Fibroblast of lung (primary cell): ENCODE results near the gene CCDC138. TPM values are rescaled to one million over a fixed set of nuclear protein-coding genes. Genes with fewer than 3 reads are reported as not detected.

Experiments
- DNase-seq, 2 donors: peaks; one replicate each; pipeline versions ENCODE4 v3.0.0 to v3.0.0-alpha.2; 2010; ENCODE audit warnings: low read depth in 2 of 2
- H2AFZ ChIP-seq: 2 replicates; pipeline ENCODE4 v1.5.1; 2012; ENCODE audit warnings: low read length, control low read depth, inconsistent platforms
- H3K27ac ChIP-seq: 2 replicates; pipeline ENCODE4 v1.5.1; 2011; ENCODE audit warnings: low read length, control low read depth; ENCODE audit not compliant: insufficient read depth
- H3K27me3 ChIP-seq: 2 replicates; pipeline ENCODE4 v1.5.1; 2011; ENCODE audit warnings: mild to moderate bottlenecking, low read length; ENCODE audit not compliant: control insufficient read depth, insufficient read depth
- H3K36me3 ChIP-seq: 2 replicates; pipeline ENCODE4 v1.5.1; 2011; ENCODE audit warnings: low read length; ENCODE audit not compliant: control insufficient read depth, insufficient read depth
- H3K4me1 ChIP-seq: 2 replicates; pipeline ENCODE4 v1.5.1; 2011; ENCODE audit warnings: low read length; ENCODE audit not compliant: control insufficient read depth, insufficient read depth; ENCODE audit errors: extremely low read depth
- H3K4me2 ChIP-seq: 2 replicates; pipeline ENCODE4 v1.5.1; 2011; ENCODE audit warnings: low read length, control low read depth; ENCODE audit not compliant: insufficient read depth; ENCODE audit errors: extremely low read depth
- H3K4me3 ChIP-seq, 4 experiments: fragments of 200-600 bp in 1 of 4; sonication (generic) in 1 of 4; replicated peaks in 1 of 4; 2 replicates each; pipeline ENCODE4 v1.5.1; 2011 to 2016; ENCODE audit warnings: low read length in 4 of 4, low read depth in 3 of 4, mild to moderate bottlenecking in 3 of 4, control low read depth in 2 of 4, inconsistent platforms in 1 of 4, mixed read lengths in 1 of 4; ENCODE audit not compliant: insufficient read depth in 1 of 4; ENCODE audit errors: control extremely low read depth in 1 of 4
- H3K79me2 ChIP-seq: 2 replicates; pipeline ENCODE4 v1.5.1; 2012; ENCODE audit warnings: mild to moderate bottlenecking, low read length, inconsistent platforms; ENCODE audit not compliant: control insufficient read depth, insufficient read depth
- H3K9ac ChIP-seq: 2 replicates; pipeline ENCODE4 v1.5.1; 2011; ENCODE audit warnings: mild to moderate bottlenecking, low read length, control low read depth; ENCODE audit not compliant: insufficient read depth
- H3K9me3 ChIP-seq: 2 replicates; pipeline ENCODE4 v1.5.1; 2012; ENCODE audit warnings: low read depth, low read length; ENCODE audit not compliant: control insufficient read depth, insufficient read depth
- H4K20me1 ChIP-seq: 2 replicates; pipeline ENCODE4 v1.5.1; 2011; ENCODE audit warnings: low read length; ENCODE audit not compliant: control insufficient read depth, insufficient read depth; ENCODE audit errors: extremely low read depth
- EZH2 ChIP-seq: IDR thresholded peaks from 2 replicates; pipeline ENCODE4 v1.5.1; 2012; ENCODE audit warnings: low read length, control low read depth, mild to moderate bottlenecking; ENCODE audit errors: missing control alignments
- polyA plus RNA-seq, 2 donors: library from polyadenylated mRNA; depleted of rRNA in 1 of 2; stranded (reverse) in 1 of 2; unstranded in 1 of 2; fragments of >200 nt; gene quantifications; 2 replicates each; pipeline ENCODE4 v1.2.1, GENCODE V29; 2011 to 2012; ENCODE audit warnings: missing spikeins in 1 of 2
- total RNA-seq: library from RNA; depleted of rRNA; stranded (reverse); fragments of >200 nt; gene quantifications from 2 replicates; pipeline ENCODE4 v1.2.1, GENCODE V29; 2014
- TF ChIP-seq, protein P1 (sequence below), 2 donors: IDR thresholded peaks in 1 of 2; conservative IDR thresholded peaks in 1 of 2; 1 replicate in 1 of 2; 2 replicates in 1 of 2; pipeline ENCODE4 v1.5.1; 2011 to 2012; ENCODE audit warnings: low read length in 2 of 2, control low read depth in 1 of 2, inconsistent platforms in 1 of 2, low read depth in 1 of 2, mild to moderate bottlenecking in 1 of 2

CCDC138 gene
- total and polyA plus RNA-seq, 2 donors (not counting 1 experiment from before 2014, with no cell fraction given) = 1.7 to 3.3 TPM

DNA sequence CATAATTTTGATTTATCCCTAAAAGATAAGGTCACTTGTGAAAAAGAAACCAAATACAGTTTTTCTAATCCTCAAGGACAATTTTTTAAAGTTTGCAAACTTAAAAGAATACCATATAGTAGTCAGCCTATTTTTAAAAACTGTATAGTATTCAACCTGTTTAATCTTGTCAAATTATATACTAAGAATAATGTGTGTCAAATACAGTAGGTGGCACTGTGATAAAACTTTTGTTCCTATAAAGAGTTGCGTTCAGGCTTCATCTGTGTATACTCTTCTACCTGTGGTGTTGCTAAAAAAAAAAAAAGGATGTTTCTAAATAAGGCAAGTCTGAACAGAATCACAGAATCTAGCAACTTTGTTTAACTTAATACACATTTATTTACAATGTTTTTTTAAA is 68.6 kb downstream of the CCDC138 start:
- no peak overlapping the region for H3K4me2 ChIP-seq
- no peaks in the 10 kb centered on the region for H3K27me3 ChIP-seq
- no peaks in the 10 kb centered on the region for H4K20me1 ChIP-seq
- no peaks in the 10 kb centered on the region for H3K36me3 ChIP-seq
- no peaks in the 10 kb centered on the region for H3K4me1 ChIP-seq
- H3K27ac ChIP-seq = no peak overlapping the region
- H3K9ac ChIP-seq = no peak overlapping the region
- H3K79me2 ChIP-seq = no peaks in the 10 kb centered on the region
- H3K4me3 ChIP-seq = no peak overlapping the region
- TF ChIP-seq, protein P1, sequence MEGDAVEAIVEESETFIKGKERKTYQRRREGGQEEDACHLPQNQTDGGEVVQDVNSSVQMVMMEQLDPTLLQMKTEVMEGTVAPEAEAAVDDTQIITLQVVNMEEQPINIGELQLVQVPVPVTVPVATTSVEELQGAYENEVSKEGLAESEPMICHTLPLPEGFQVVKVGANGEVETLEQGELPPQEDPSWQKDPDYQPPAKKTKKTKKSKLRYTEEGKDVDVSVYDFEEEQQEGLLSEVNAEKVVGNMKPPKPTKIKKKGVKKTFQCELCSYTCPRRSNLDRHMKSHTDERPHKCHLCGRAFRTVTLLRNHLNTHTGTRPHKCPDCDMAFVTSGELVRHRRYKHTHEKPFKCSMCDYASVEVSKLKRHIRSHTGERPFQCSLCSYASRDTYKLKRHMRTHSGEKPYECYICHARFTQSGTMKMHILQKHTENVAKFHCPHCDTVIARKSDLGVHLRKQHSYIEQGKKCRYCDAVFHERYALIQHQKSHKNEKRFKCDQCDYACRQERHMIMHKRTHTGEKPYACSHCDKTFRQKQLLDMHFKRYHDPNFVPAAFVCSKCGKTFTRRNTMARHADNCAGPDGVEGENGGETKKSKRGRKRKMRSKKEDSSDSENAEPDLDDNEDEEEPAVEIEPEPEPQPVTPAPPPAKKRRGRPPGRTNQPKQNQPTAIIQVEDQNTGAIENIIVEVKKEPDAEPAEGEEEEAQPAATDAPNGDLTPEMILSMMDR (conservative IDR thresholded peaks at IDR 0.05 in 1 of 2, IDR thresholded peaks at IDR 0.05 in 1 of 2; ENCODE audit: low read depth in 1 of 2, low read length in 2 of 2) = peak in 1 of 2 donors; percentile 7
- no peak for TF ChIP-seq EZH2
- H3K9me3 ChIP-seq = no peaks in the 10 kb centered on the region
- H2AFZ ChIP-seq = no peak overlapping the region
- peak; percentile 3 to 23 for DNase-seq

DNA sequence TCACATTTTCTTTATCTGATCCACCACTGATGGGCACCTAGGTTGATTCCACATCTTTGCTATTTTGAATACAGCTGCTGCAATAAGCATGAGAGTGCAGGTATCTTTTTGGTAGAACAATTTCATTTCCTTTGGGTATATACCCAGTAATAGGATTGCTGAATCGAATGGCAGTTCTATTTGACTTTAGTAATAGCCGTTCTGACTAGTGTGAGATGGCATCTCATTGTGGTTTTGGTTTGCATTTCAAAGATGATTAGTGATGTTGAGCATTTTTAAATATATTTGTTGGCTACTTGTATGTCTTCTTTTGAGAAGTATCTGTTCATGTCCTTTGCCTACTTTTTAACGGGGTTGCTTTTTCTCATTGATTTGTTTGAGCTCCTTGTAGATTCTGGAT is 72.3 kb downstream of the CCDC138 start:
- DNase-seq = peak in 1 of 2 donors; percentile 62

DNA sequence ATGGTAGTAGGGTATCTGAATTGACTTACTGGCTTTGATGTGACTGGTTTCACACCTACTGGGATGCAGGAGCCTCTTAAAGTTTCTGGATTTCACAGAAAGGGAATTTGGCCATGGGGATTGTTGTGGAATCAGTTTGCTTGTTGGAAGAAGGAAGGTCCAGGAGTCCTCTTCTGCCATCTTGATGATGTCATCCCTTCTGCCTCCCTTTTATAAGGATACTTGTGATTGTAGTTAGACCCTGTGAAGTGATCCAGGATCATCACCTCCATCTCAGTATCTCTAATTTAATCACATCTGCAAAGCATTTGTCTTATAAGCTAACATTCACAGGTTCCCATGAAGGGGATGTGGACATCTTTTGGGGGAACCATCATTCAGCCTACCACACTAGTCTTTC is 79.5 kb downstream of the CCDC138 start:
- no peak for DNase-seq
- Histone ChIP-seq H3K27me3 (no peaks in the 10 kb centered on the region), H3K79me2 (no peaks in the 10 kb centered on the region), H3K36me3 (no peaks in the 10 kb centered on the region), H3K4me3 (no peak overlapping the region), H3K9me3 (no peaks in the 10 kb centered on the region), H2AFZ (no peak overlapping the region), H4K20me1 (no peaks in the 10 kb centered on the region), H3K4me1 (no peaks in the 10 kb centered on the region), H3K27ac (no peak overlapping the region), H3K9ac (no peak overlapping the region), H3K4me2 (no peak overlapping the region)
- TF ChIP-seq, protein P1 (conservative IDR thresholded peaks at IDR 0.05 in 1 of 2, IDR thresholded peaks at IDR 0.05 in 1 of 2; ENCODE audit: low read depth in 1 of 2, low read length in 2 of 2) = no peak
- TF ChIP-seq EZH2 = no peak

More for the DNA sequence above, 72.3 kb downstream of the CCDC138 start:
- H3K9ac ChIP-seq = no peak overlapping the region
- no peak overlapping the region for H2AFZ ChIP-seq
- H3K4me1 ChIP-seq = no peaks in the 10 kb centered on the region
- TF ChIP-seq, protein P1 (conservative IDR thresholded peaks at IDR 0.05 in 1 of 2, IDR thresholded peaks at IDR 0.05 in 1 of 2; ENCODE audit: low read depth in 1 of 2, low read length in 2 of 2) = no peak
- no peak for TF ChIP-seq EZH2
- no peak overlapping the region for H3K4me3 ChIP-seq
- no peaks in the 10 kb centered on the region for H4K20me1 ChIP-seq
- no peak overlapping the region for H3K4me2 ChIP-seq
- no peaks in the 10 kb centered on the region for H3K27me3 ChIP-seq
- H3K27ac ChIP-seq = no peak overlapping the region
- H3K9me3 ChIP-seq = no peaks in the 10 kb centered on the region
- no peaks in the 10 kb centered on the region for H3K36me3 ChIP-seq
- no peaks in the 10 kb centered on the region for H3K79me2 ChIP-seq
